Measurements from ENCODE around the gene FIGLA.

DNA sequence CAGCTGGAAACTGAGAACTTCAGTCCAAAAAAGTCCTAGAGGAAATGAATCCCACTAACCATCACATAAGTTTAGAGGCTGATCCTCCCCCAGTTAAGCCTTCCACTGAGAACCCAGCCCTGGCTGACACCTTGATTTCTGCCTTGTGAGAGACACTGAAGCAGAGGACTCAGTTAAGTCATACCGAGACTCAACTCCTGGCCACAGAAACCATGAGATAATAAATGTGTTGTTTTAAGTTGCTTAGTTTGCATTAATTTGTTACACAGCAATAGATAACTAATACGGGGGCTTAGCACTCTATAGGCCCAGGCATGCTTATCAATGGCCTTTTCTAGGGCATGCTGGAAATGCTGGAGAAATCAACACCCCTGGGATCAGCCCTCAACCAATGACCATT lies 19.0 kb downstream of the FIGLA start:
- TF ChIP-seq POLR2A (IDR thresholded peaks at IDR 0.05) = no peak
- TF ChIP-seq, protein P1, sequence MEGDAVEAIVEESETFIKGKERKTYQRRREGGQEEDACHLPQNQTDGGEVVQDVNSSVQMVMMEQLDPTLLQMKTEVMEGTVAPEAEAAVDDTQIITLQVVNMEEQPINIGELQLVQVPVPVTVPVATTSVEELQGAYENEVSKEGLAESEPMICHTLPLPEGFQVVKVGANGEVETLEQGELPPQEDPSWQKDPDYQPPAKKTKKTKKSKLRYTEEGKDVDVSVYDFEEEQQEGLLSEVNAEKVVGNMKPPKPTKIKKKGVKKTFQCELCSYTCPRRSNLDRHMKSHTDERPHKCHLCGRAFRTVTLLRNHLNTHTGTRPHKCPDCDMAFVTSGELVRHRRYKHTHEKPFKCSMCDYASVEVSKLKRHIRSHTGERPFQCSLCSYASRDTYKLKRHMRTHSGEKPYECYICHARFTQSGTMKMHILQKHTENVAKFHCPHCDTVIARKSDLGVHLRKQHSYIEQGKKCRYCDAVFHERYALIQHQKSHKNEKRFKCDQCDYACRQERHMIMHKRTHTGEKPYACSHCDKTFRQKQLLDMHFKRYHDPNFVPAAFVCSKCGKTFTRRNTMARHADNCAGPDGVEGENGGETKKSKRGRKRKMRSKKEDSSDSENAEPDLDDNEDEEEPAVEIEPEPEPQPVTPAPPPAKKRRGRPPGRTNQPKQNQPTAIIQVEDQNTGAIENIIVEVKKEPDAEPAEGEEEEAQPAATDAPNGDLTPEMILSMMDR (IDR thresholded peaks at IDR 0.05) = no peak
